ENCODE results near the gene FGF22.

- TF ChIP-seq CTCF (IDR thresholded peaks at IDR 0.05) (no peak), POLR2AphosphoS5 (IDR thresholded peaks at IDR 0.05) (no peak)
These were observed 5.7 kb upstream of the FGF22 start for GRCh38 chr19:633786-634639.

Measured in breast epithelium (tissue), 3 donors.